Activated CD8-positive, alpha-beta T cell treated with anti-CD3 and anti-CD28 coated beads for 36 hours (primary cell): ENCODE measurements around the gene RHOH. TPM values are rescaled to one million over a fixed set of nuclear protein-coding genes. Genes with fewer than 3 reads are reported as not detected.

Source experiments
- ATAC-seq: fragments of 200-7000 bp; cut with Tn5 transposase; one replicate; pipeline ENCODE4 v1.10.0; 2021; ENCODE audit warnings: mild to moderate bottlenecking, moderate library complexity
- CTCF ChIA-PET: fragments of 350-600 bp; sonication (Branson Sonifier 250); formaldehyde crosslinking; loops from one replicate; lab custom pipeline; 2021; ENCODE audit warnings: antibody characterized with exemption; lab: Charles Lee
- POLR2A ChIA-PET: fragments of 350-600 bp; sonication (Branson Sonifier 250); formaldehyde crosslinking; loops from one replicate; lab custom pipeline; 2021; ENCODE audit warnings: antibody characterized with exemption; lab: Charles Lee
- DNase-seq: peaks from one replicate; pipeline ENCODE4 v3.0.0-alpha.2; 2020
- H3K27ac Mint-ChIP-seq: one replicate; pipeline ENCODE4 v1.8.0; 2021; ENCODE audit warnings: mild to moderate bottlenecking, mixed read lengths
- H3K27me3 Mint-ChIP-seq: one replicate; pipeline ENCODE4 v1.8.0; 2021; ENCODE audit warnings: mixed read lengths
- H3K36me3 Mint-ChIP-seq: one replicate; pipeline ENCODE4 v1.8.0; 2021; ENCODE audit warnings: low read depth, mixed read lengths
- H3K4me1 Mint-ChIP-seq: one replicate; pipeline ENCODE4 v1.8.0; 2021; ENCODE audit warnings: low read depth, mixed read lengths
- H3K4me3 Mint-ChIP-seq: one replicate; pipeline ENCODE4 v1.8.0; 2021; ENCODE audit warnings: mild to moderate bottlenecking, moderate library complexity, mixed read lengths
- H3K9me3 Mint-ChIP-seq: one replicate; pipeline ENCODE4 v1.8.0; 2021; ENCODE audit warnings: mixed read lengths
- intact Hi-C: fragments of 100-400 bp; cut with micrococcal nuclease; formaldehyde crosslinking; loops from one replicate; pipeline ENCODE4 v1.10.0; 2022
- total RNA-seq, 2 experiments: library from RNA; stranded (reverse); gene quantifications; one replicate each; pipeline ENCODE4 v1.2.3, GENCODE V29; 2021
- TF ChIP-seq, protein P1 (sequence below): fragments of 200-600 bp; IDR thresholded peaks from one replicate; pipeline ENCODE4 v1.8.0; 2022; ENCODE audit warnings: antibody characterized with exemption, mild to moderate bottlenecking

RHOH gene
- total RNA-seq, 2 experiments from 2014 or later: 121 to 126 TPM

DNA sequence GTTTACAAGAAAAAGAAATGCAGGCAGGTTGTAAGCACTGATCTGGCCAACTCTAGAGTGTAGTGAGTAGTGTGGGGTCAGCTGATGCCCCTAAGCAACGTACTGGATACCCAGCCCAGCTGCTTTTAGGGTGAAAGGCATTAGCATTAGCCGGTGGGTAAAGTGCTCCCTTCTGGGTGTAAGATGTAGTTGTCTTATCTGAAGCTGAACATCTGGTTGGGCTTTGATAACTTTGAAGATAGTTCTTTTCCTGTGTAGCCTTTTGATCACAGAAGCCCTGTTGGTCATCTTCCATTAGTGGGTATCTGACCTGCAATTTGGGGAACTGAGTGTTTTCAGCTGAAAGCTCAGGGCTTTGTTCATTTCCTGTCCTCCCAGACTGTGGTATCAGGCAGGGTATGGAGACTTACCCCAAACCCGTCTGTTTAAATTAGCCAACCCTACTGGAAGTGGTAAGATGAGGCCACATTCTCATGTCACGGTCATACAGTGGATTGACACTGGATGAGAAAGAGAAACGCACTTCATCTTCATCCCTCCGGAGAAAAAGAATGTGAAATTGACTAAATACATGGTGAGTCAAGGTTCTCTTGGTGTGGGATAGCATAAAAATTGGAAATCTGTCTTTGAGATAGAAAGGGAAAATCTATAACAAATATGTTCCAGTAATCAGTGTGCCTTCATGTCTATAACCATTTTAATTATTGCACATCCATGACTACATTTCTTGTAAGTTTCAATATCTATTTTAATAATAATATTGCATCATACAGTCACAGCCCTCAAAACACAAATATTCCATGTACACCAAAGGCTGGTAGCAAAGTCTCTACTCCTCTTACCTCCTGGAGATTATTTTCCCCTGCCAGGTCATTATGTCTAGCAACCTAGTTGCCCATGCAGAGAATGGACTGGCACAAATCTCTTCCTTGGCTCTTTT is 8.7 kb downstream of the RHOH start:
- ChIA-PET POLR2A (interaction anchor here (0.8 to 16.4 kb wide), 26 partner anchors 10 to 229 kb away, joined by 3 to 447 read pairs (median 6); partner anchors contain the start of genes N4BP2 and RHOH), CTCF (interaction anchor here (0.7 to 10.6 kb wide), 19 partner anchors 9 to 120 kb away, joined by 3 to 97 read pairs (median 4); no protein-coding TSS in a partner anchor)
- H3K36me3 Mint-ChIP-seq: peaks cover 85% of the 10 kb centered on the region
- no peaks in the 10 kb centered on the region for H3K9me3 Mint-ChIP-seq
- peaks cover 35% of the 10 kb centered on the region for H3K4me1 Mint-ChIP-seq
- DNase-seq (peak; percentile 65), ATAC-seq (peak; percentile 52)
- intact Hi-C loops: no loop called here
- H3K27me3 Mint-ChIP-seq: no peaks in the 10 kb centered on the region
- peak overlapping the region; percentile 99 for H3K4me3 Mint-ChIP-seq
- TF ChIP-seq, protein P1, sequence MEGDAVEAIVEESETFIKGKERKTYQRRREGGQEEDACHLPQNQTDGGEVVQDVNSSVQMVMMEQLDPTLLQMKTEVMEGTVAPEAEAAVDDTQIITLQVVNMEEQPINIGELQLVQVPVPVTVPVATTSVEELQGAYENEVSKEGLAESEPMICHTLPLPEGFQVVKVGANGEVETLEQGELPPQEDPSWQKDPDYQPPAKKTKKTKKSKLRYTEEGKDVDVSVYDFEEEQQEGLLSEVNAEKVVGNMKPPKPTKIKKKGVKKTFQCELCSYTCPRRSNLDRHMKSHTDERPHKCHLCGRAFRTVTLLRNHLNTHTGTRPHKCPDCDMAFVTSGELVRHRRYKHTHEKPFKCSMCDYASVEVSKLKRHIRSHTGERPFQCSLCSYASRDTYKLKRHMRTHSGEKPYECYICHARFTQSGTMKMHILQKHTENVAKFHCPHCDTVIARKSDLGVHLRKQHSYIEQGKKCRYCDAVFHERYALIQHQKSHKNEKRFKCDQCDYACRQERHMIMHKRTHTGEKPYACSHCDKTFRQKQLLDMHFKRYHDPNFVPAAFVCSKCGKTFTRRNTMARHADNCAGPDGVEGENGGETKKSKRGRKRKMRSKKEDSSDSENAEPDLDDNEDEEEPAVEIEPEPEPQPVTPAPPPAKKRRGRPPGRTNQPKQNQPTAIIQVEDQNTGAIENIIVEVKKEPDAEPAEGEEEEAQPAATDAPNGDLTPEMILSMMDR: no peak
- peak overlapping the region; percentile 99 for H3K27ac Mint-ChIP-seq

DNA sequence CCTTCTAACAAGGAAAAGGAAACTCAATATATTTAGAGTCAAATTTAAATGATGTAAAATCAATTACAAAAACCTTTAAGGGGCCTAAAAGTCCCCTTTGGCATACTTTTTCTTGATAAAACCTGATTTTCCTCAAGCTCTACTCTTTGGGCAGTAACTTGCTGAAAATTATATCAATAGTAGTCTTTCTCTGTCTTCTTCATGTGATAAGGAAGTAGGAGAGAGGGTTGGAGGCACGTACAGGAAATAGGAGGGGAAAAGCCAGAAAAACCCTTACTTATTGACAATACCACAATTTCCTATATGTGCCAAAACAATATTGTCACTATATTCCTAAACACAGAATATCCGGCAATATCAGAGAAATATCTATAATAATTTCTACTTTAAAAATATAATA is 9.6 kb downstream of the RHOH start:
- no peak for DNase-seq
- H3K9me3 Mint-ChIP-seq: no peaks in the 10 kb centered on the region

DNA sequence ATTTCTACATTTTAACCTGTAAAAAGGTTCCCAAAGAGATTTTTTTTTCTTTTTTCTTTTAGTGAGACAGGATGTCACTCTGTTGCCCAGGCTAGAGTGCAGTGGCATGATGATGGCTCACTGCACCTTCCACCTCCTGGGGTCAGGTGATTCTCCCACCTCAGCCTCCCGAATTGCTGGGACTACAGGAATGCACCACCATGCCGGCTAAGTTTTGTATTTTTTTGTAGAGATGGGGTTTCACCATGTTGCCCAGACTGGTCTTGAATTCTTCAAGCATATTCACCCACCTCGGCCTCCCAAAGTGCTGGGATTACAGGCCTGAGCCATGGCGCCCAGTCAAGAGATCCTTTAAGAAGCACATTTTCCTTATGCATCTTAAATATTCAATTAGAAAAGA is 12.6 kb downstream of the RHOH start:
- CTCF ChIA-PET: interaction anchor here (10.6 kb wide), 1 partner anchor 19 kb away, joined by 97 read pairs; no protein-coding TSS in a partner anchor
- peaks cover 88% of the 10 kb centered on the region for H3K36me3 Mint-ChIP-seq

More for the DNA sequence above, 9.6 kb downstream of the RHOH start:
- H3K4me1 Mint-ChIP-seq: peaks cover 39% of the 10 kb centered on the region
- ChIA-PET POLR2A (interaction anchor here (0.6 to 16.4 kb wide), 17 partner anchors 11 to 521 kb away, joined by 3 to 447 read pairs (median 6); partner anchors contain the start of genes N4BP2 and RHOH), CTCF (interaction anchor here (0.9 to 10.6 kb wide), 11 partner anchors 11 to 119 kb away, joined by 3 to 97 read pairs (median 5); no protein-coding TSS in a partner anchor)
- peak overlapping the region; percentile 99 for H3K27ac Mint-ChIP-seq
- peak overlapping the region; percentile 99 for H3K4me3 Mint-ChIP-seq
- peaks cover 84% of the 10 kb centered on the region for H3K36me3 Mint-ChIP-seq
- TF ChIP-seq, protein P1: no peak
- intact Hi-C loops: no loop called here
- H3K27me3 Mint-ChIP-seq: no peaks in the 10 kb centered on the region
- no peak for ATAC-seq

DNA sequence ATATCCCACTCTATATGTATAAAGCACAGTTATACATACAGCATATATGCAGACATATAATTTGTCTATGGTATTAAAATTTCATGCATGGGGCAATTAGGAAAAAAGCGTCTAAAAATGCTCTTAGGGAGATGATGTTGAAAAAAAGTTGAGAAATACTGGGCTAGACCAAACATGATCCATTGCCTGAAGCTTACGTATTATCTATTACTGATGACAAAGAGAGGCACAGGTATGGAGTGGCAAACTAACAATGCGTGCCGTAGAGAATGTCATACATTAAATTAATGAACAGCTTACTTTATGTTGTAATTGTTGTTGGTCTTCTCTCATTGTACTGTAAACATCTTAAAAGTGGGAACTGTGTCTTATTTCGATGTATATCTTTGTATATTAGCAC is 13.9 kb downstream of the RHOH start:
- Mint-ChIP-seq H3K36me3 (peaks cover 88% of the 10 kb centered on the region), H3K4me1 (peaks cover 64% of the 10 kb centered on the region), H3K9me3 (no peaks in the 10 kb centered on the region), H3K4me3 (peak overlapping the region; percentile 99), H3K27ac (peak overlapping the region; percentile 96), H3K27me3 (no peaks in the 10 kb centered on the region)
- DNase-seq (peak; percentile 0), ATAC-seq (no peak)
- POLR2A ChIA-PET: interaction anchor here (0.6 to 13.5 kb wide), 13 partner anchors 6 to 154 kb away, joined by 3 to 447 read pairs (median 8); partner anchors contain the start of genes N4BP2 and RHOH
- TF ChIP-seq, protein P1: no peak
- intact Hi-C loops: no loop called here
- CTCF ChIA-PET: interaction anchor here (1.4 to 10.6 kb wide), 5 partner anchors 13 to 115 kb away, joined by 3 to 97 read pairs (median 7); no protein-coding TSS in a partner anchor

More for the DNA sequence above, 12.6 kb downstream of the RHOH start:
- intact Hi-C loops: loop anchor here (2.0 kb wide), 1 partner anchor 37 kb away; no protein-coding TSS in a partner anchor
- TF ChIP-seq, protein P1: no peak
- H3K4me1 Mint-ChIP-seq: peaks cover 63% of the 10 kb centered on the region
- no peaks in the 10 kb centered on the region for H3K9me3 Mint-ChIP-seq
- POLR2A ChIA-PET: interaction anchor here (0.6 to 16.4 kb wide), 7 partner anchors 11 to 102 kb away, joined by 3 to 447 read pairs (median 12); partner anchors contain the start of gene RHOH
- ATAC-seq (no peak), DNase-seq (peak; percentile 27)
- peak overlapping the region; percentile 96 for H3K27ac Mint-ChIP-seq
- H3K4me3 Mint-ChIP-seq: peak overlapping the region; percentile 99
- no peaks in the 10 kb centered on the region for H3K27me3 Mint-ChIP-seq
